CD4-positive, alpha-beta T cell treated with Interferon gamma for 1 hour (primary cell): ENCODE measurements around the gene FTO.

ENCODE experiments used
- DNase-seq: peaks from one replicate; pipeline ENCODE4 v3.0.0-alpha.2; 2020

FTO gene

GRCh38 chr16:54063279-54063773, 359.4 kb downstream of the FTO start:
- no peak for DNase-seq

- no peak for DNase-seq
Observed at GRCh38 chr16:54066451-54067105, 362.6 kb downstream of the FTO start.

- DNase-seq, result no peak
Observed at GRCh38 chr16:54067322-54068065, 363.5 kb downstream of the FTO start.

GRCh38 chr16:54068212-54068611, 364.3 kb downstream of the FTO start:
- no peak for DNase-seq

GRCh38 chr16:54069601-54070239, 365.8 kb downstream of the FTO start:
- DNase-seq, result no peak

- no peak for DNase-seq
Observed at GRCh38 chr16:54070789-54071343, 366.9 kb downstream of the FTO start.

- DNase-seq, result no peak
Observed at GRCh38 chr16:54071514-54071913, 367.6 kb downstream of the FTO start.

GRCh38 chr16:54072237-54072636, 368.3 kb downstream of the FTO start:
- DNase-seq, result no peak

GRCh38 chr16:54073356-54073755, 369.4 kb downstream of the FTO start:
- no peak for DNase-seq

GRCh38 chr16:54075446-54075845, 371.5 kb downstream of the FTO start:
- no peak for DNase-seq

- no peak for DNase-seq
Observed at GRCh38 chr16:54076006-54076504, 372.1 kb downstream of the FTO start.

- DNase-seq, result no peak
Observed at GRCh38 chr16:54077050-54077821, 373.3 kb downstream of the FTO start.

GRCh38 chr16:54080524-54081008, 376.6 kb downstream of the FTO start:
- DNase-seq, result no peak

- no peak for DNase-seq
Observed at GRCh38 chr16:54086791-54087190, 382.8 kb downstream of the FTO start.

GRCh38 chr16:54090602-54091001, 386.6 kb downstream of the FTO start:
- no peak for DNase-seq

- no peak for DNase-seq
Observed at GRCh38 chr16:54093281-54093680, 389.3 kb downstream of the FTO start.

GRCh38 chr16:54094641-54095040, 390.7 kb downstream of the FTO start:
- DNase-seq, result no peak

- DNase-seq, result no peak
Observed at GRCh38 chr16:54096607-54097006, 392.7 kb downstream of the FTO start.

GRCh38 chr16:54097774-54098173, 393.8 kb downstream of the FTO start:
- no peak for DNase-seq

GRCh38 chr16:54098247-54098646, 394.3 kb downstream of the FTO start:
- no peak for DNase-seq

- DNase-seq, result no peak
Observed at GRCh38 chr16:54099627-54100026, 395.7 kb downstream of the FTO start.
